Measurements from ENCODE around the gene AWAT1. TPM values are rescaled to one million over a fixed set of nuclear protein-coding genes. Genes with fewer than 3 reads are reported as not detected.

The AWAT1 gene
- total RNA-seq, 1 donor from 2014 or later: not detected

DNA sequence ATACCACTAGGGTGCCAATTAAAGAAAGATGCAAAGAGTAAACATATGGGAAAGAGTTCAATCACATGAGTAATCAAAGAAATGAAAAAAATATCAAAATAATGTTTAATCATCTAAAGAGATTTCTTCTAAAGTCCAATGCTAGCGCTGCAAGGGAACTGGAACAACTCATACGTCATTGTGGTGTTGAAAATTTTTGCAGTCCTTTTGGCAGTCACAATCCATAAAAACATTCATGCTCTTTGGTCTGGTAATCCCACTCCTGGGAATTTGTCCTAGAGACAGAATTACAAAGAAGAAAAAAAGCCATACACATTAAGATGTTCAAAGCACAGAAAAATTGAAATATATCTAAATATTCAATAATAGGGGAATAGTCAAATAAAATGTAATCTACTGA, 21.0 kb downstream of the AWAT1 start:
- Mint-ChIP-seq H3K9me3 (ENCODE audit: unreplicated experiment) (no peaks in the 10 kb centered on the region), H3K4me1 (ENCODE audit: low read depth, unreplicated experiment) (peaks cover 19% of the 10 kb centered on the region), H3K4me3 (ENCODE audit: unreplicated experiment) (no peak overlapping the region), H3K36me3 (ENCODE audit: low read depth, unreplicated experiment) (no peaks in the 10 kb centered on the region), H3K27me3 (ENCODE audit: low read depth, unreplicated experiment) (no peaks in the 10 kb centered on the region), H3K27ac (ENCODE audit: unreplicated experiment) (no peak overlapping the region)
- H3K4me1 ChIP-seq (ENCODE audit: insufficient read depth, low read length): no peaks in the 10 kb centered on the region
- H2AFZ ChIP-seq (ENCODE audit: low read depth, low read length): no peak overlapping the region
- no peak overlapping the region for H3K27ac ChIP-seq (ENCODE audit: low read depth, low read length)
- TF ChIP-seq EZH2 (IDR thresholded peaks at IDR 0.05; ENCODE audit: insufficient read depth, low read length): no peak
- TF ChIP-seq, protein P1, sequence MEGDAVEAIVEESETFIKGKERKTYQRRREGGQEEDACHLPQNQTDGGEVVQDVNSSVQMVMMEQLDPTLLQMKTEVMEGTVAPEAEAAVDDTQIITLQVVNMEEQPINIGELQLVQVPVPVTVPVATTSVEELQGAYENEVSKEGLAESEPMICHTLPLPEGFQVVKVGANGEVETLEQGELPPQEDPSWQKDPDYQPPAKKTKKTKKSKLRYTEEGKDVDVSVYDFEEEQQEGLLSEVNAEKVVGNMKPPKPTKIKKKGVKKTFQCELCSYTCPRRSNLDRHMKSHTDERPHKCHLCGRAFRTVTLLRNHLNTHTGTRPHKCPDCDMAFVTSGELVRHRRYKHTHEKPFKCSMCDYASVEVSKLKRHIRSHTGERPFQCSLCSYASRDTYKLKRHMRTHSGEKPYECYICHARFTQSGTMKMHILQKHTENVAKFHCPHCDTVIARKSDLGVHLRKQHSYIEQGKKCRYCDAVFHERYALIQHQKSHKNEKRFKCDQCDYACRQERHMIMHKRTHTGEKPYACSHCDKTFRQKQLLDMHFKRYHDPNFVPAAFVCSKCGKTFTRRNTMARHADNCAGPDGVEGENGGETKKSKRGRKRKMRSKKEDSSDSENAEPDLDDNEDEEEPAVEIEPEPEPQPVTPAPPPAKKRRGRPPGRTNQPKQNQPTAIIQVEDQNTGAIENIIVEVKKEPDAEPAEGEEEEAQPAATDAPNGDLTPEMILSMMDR (IDR thresholded peaks at IDR 0.05; ENCODE audit: insufficient read depth, low read depth, low read length): no peak
- H3K79me2 ChIP-seq (ENCODE audit: insufficient read depth, low read length): no peaks in the 10 kb centered on the region
- H3K27me3 ChIP-seq (ENCODE audit: insufficient read depth, low read length): no peaks in the 10 kb centered on the region
- H4K20me1 ChIP-seq (ENCODE audit: insufficient read depth, low read length): no peaks in the 10 kb centered on the region
- DNase-seq (ENCODE audit: low read depth) (no peak), FAIRE-seq (peak; percentile 63)
- H3K9me3 ChIP-seq (ENCODE audit: insufficient read depth, low read depth, low read length): no peaks in the 10 kb centered on the region
- no peaks in the 10 kb centered on the region for H3K36me3 ChIP-seq (ENCODE audit: insufficient read depth, low read length)
- H3K9ac ChIP-seq (ENCODE audit: low read length): no peak overlapping the region
- H3K4me3 ChIP-seq (ENCODE audit: insufficient read depth, low read depth, low read length): no peak overlapping the region
- H3K4me2 ChIP-seq (ENCODE audit: low read length): no peak overlapping the region

DNA sequence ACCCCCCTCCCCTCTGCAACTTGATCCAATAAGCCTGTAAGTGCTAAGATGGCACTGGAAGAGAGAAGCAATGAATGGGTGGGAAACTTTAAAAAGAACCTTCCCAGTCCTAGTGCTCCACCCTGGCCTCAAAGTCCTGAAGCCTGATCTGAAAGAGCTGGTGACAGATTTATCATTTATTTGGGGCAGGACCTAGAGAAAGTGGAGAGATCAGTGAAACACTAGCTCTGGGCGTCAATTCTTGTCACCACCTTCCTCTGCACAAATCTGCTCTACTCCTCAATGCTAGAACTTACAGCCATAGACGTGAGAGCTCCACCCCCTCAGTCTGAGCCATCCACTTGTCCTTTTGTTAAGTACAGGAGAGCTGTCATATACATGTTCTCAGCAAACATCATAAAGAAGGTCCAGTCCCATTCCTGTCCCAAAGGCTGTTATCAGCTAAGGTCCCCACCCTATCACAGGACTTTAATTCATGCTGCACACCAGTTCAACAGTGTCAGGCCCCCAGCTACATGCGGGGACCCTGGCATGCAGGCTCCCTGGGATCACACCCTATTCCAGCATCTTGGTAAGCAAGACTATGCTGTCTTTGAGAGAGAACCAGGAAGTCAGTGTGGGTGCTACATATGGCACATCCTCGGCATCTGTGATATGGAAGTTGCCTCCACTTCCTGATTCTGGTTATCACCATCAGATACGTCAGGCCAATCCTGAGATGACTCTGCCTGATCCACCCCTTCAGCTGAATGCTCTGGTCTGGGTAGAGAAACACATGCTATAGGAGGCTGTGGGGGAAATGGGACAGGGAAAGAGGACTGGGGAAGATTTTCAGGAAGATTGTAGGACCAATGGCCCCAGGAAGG, 23.2 kb downstream of the AWAT1 start:
- Mint-ChIP-seq H3K27me3 (ENCODE audit: low read depth, unreplicated experiment) (no peaks in the 10 kb centered on the region), H3K27ac (ENCODE audit: unreplicated experiment) (no peak overlapping the region), H3K9me3 (ENCODE audit: unreplicated experiment) (no peaks in the 10 kb centered on the region), H3K4me3 (ENCODE audit: unreplicated experiment) (no peak overlapping the region), H3K36me3 (ENCODE audit: low read depth, unreplicated experiment) (no peaks in the 10 kb centered on the region), H3K4me1 (ENCODE audit: low read depth, unreplicated experiment) (peaks cover 19% of the 10 kb centered on the region)
- TF ChIP-seq EZH2 (IDR thresholded peaks at IDR 0.05; ENCODE audit: insufficient read depth, low read length): no peak
- TF ChIP-seq, protein P1 (IDR thresholded peaks at IDR 0.05; ENCODE audit: insufficient read depth, low read depth, low read length): no peak
- no peaks in the 10 kb centered on the region for H4K20me1 ChIP-seq (ENCODE audit: insufficient read depth, low read length)
- peak; percentile 93 for FAIRE-seq
- no peaks in the 10 kb centered on the region for H3K27me3 ChIP-seq (ENCODE audit: insufficient read depth, low read length)
- H3K4me3 ChIP-seq (ENCODE audit: insufficient read depth, low read depth, low read length): no peak overlapping the region
- H3K9me3 ChIP-seq (ENCODE audit: insufficient read depth, low read depth, low read length): no peaks in the 10 kb centered on the region
- no peak overlapping the region for H2AFZ ChIP-seq (ENCODE audit: low read depth, low read length)
- H3K36me3 ChIP-seq (ENCODE audit: insufficient read depth, low read length): no peaks in the 10 kb centered on the region
- no peaks in the 10 kb centered on the region for H3K4me1 ChIP-seq (ENCODE audit: insufficient read depth, low read length)
- DNase-seq (ENCODE audit: low read depth): no peak
- no peak overlapping the region for H3K9ac ChIP-seq (ENCODE audit: low read length)
- no peak overlapping the region for H3K27ac ChIP-seq (ENCODE audit: low read depth, low read length)
- H3K4me2 ChIP-seq (ENCODE audit: low read length): no peak overlapping the region
- no peaks in the 10 kb centered on the region for H3K79me2 ChIP-seq (ENCODE audit: insufficient read depth, low read length)

DNA sequence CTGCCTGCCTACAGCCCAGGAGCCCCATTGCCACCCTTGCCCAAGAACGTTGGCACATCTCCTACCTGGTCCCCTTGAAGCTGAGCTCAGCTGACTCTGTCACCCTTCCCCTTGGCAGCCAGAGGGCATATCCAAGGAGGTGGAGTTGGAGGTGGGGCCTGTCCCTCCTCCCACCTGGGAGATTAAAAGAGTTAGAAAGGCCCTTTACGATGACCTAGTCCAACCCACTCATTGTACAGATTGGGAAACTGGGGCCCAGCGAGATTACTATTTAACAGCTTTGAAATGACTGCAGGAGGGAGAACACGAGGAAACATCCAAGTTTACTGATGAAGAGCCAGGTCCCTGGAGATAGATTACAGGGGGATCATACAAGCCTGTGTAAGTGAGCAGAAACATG, 25.6 kb downstream of the AWAT1 start, which contains the start of gene P2RY4:
P2RY4 (minus strand) TSS at position 101 of the 400 bp plus-strand sequence. CDS start 580 bp downstream, outside the sequence.
- H3K9ac ChIP-seq (ENCODE audit: low read length): no peak within 1 kb of the TSS
- H3K4me1 ChIP-seq (ENCODE audit: insufficient read depth, low read length): no peaks in the 10 kb centered on the region
- TF ChIP-seq, protein P1 (IDR thresholded peaks at IDR 0.05; ENCODE audit: insufficient read depth, low read depth, low read length): no peak
- TF ChIP-seq EZH2 (IDR thresholded peaks at IDR 0.05; ENCODE audit: insufficient read depth, low read length): no peak
- H4K20me1 ChIP-seq (ENCODE audit: insufficient read depth, low read length): no peaks in the 10 kb centered on the region
- no peak within 1 kb of the TSS for H3K4me3 Mint-ChIP-seq (ENCODE audit: unreplicated experiment)
- H3K79me2 ChIP-seq (ENCODE audit: insufficient read depth, low read length): no peaks in the 10 kb centered on the region
- no peak within 1 kb of the TSS for H3K4me2 ChIP-seq (ENCODE audit: low read length)
- no peaks in the 10 kb centered on the region for H3K9me3 Mint-ChIP-seq (ENCODE audit: unreplicated experiment)
- no peak within 1 kb of the TSS for H3K27ac Mint-ChIP-seq (ENCODE audit: unreplicated experiment)
- no peaks in the 10 kb centered on the region for H3K27me3 Mint-ChIP-seq (ENCODE audit: low read depth, unreplicated experiment)
- H3K4me1 Mint-ChIP-seq (ENCODE audit: low read depth, unreplicated experiment): peaks cover under 1% of the 10 kb centered on the region
- no peak within 1 kb of the TSS for H3K27ac ChIP-seq (ENCODE audit: low read depth, low read length)
- no peaks in the 10 kb centered on the region for H3K36me3 ChIP-seq (ENCODE audit: insufficient read depth, low read length)
- no peak within 1 kb of the TSS for H3K4me3 ChIP-seq (ENCODE audit: insufficient read depth, low read depth, low read length)
- H3K9me3 ChIP-seq (ENCODE audit: insufficient read depth, low read depth, low read length): no peaks in the 10 kb centered on the region
- H3K36me3 Mint-ChIP-seq (ENCODE audit: low read depth, unreplicated experiment): no peaks in the 10 kb centered on the region
- H2AFZ ChIP-seq (ENCODE audit: low read depth, low read length): no peak within 1 kb of the TSS
- FAIRE-seq (no peak), DNase-seq (ENCODE audit: low read depth) (no peak)
- no peaks in the 10 kb centered on the region for H3K27me3 ChIP-seq (ENCODE audit: insufficient read depth, low read length)
